HS-27A (cell line): ENCODE data around the gene OR2T10.
"Not testable (repeated sequence)": the region's sequence is repeated elsewhere in the genome, so short reads cannot be mapped to it uniquely, and the experiment has no call there.

Experiments used
- DNase-seq: peaks from one replicate; pipeline ENCODE4 v3.0.0-alpha.2; 2012; ENCODE audit warnings: low read depth, missing footprints

The OR2T10 gene, protein sequence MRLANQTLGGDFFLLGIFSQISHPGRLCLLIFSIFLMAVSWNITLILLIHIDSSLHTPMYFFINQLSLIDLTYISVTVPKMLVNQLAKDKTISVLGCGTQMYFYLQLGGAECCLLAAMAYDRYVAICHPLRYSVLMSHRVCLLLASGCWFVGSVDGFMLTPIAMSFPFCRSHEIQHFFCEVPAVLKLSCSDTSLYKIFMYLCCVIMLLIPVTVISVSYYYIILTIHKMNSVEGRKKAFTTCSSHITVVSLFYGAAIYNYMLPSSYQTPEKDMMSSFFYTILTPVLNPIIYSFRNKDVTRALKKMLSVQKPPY

GRCh38 chr1:248597589-248597988, at the start of gene OR2T10:
TSS of gene OR2T10 (minus strand) at chr1:248597700. CDS start at chr1:248593768, 3,932 bp downstream.
- no peak for DNase-seq

DNA sequence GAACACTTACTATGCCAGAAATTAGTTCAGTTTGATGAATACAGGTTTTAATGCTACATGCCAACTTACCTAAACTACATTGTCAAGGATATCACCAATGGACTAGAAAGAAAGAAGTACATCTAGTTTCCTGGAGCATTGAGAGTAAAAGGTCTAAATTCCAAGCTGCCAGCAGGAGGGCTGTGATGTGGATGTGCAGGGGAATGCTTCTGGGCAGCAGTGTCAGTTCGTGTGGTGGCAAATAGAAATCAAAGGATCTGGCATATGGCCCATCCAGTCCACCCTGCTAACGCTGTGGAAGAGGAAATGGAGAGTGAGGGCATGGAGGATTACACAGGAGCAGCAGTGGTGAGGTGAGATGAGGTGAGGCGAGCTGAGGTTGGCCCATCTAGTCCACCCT, 47.7 kb upstream of the OR2T10 start, which contains the start of gene OR2T35:
OR2T35 (minus strand) TSS at position 101 of the 400 bp plus-strand sequence. CDS start 6,020 bp downstream, outside the sequence.
- DNase-seq = not testable (repeated sequence)

- DNase-seq = not testable (repeated sequence)
Observed at GRCh38 chr1:248642971-248643651, 45.6 kb upstream of the OR2T10 start.

DNA sequence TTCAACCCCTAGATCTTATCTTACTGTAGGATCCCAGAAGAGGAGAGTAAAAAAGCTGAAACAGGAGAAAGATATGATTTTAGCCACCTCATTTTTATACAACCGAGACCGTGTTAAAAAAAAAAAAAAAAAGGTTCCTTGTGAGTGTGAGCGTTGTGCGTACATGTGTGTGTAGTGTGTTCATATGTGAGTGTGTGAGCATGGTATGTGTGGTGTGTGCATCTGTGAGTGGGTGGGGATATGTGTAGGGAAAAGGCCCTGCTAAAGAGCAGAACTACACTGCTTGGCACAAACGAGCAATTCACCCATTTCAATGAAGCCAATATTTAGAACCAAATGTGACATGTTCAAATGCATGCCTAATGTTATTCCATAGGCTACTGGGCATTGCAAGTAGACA, 44.1 kb upstream of the OR2T10 start:
- DNase-seq = not testable (repeated sequence)

DNA sequence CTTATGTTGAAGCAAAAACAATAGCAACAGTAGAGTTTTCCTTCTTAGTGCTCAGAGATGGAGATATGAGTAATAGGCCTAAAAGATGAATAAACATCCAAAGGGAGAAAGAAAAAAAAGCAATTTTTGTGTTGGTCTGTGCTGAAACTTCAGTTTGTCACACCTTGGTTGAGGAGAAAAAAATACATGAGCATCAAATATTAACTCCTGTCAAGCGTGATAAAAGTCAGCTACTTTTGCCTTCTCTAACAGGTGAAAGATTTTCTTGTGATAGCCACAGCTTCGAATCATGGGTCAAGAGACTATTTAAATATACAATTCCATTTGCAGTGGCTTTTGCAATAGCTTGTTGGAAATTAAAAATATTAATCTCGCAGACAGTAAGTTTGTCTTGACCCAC, 43.4 kb upstream of the OR2T10 start:
- not testable (repeated sequence) for DNase-seq

- DNase-seq = not testable (repeated sequence)
Observed at GRCh38 chr1:248639652-248640051, 42.2 kb upstream of the OR2T10 start.

- not testable (repeated sequence) for DNase-seq
Observed at GRCh38 chr1:248636612-248637011, 39.1 kb upstream of the OR2T10 start.

GRCh38 chr1:248634991-248635390, 37.5 kb upstream of the OR2T10 start, which contains the start of gene OR2T11:
TSS of gene OR2T11 (minus strand) at chr1:248635091. CDS start at chr1:248627128, 7,963 bp downstream.
- not testable (repeated sequence) for DNase-seq

- DNase-seq = no peak
Observed at GRCh38 chr1:248631354-248632008, 34.0 kb upstream of the OR2T10 start.

- no peak for DNase-seq
Observed at GRCh38 chr1:248630551-248630950, 33.1 kb upstream of the OR2T10 start.

DNA sequence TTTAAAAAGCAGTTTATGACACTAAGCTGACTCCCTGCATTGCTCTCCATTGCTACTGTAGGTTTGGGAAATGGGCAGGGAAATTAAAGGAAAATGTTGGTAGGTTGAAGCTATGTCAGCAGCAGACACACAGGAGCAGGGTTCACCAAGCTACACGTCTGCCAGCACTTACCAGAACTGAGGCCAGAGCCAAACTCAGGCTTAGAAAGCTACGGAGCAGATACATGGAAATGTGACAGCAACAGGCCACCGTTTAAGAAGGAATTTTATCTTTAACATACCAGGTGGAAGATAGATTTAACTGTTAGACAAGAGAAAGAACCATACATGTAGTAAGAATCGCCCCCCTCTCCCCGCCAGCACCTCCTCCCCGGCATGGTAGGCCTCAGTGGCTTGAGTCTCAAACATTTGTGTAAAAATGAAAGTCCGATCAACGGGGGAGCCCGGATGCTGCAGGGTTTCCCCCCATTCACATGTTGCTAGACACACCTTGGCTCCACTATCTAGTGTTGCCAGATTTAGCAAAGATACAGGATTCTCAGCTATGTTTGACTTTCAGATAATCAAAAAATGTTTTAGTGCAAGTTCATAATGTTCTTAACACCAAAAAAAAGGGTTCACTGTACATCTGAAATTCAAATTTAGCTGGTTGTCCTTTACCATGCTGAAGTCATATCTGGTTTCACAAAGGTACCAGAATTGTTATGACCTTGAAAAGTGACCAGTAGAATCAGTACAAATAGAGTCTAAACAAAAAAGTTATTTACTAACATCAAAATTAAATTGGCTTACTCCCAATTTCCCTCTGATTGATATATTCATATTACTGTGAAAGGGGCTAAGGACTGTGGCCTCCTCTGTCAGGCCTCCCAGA, 30.7 kb upstream of the OR2T10 start:
- DNase-seq = no peak

GRCh38 chr1:248625971-248626370, 28.5 kb upstream of the OR2T10 start:
- no peak for DNase-seq

GRCh38 chr1:248625166-248625565, 27.7 kb upstream of the OR2T10 start:
- DNase-seq = no peak

DNA sequence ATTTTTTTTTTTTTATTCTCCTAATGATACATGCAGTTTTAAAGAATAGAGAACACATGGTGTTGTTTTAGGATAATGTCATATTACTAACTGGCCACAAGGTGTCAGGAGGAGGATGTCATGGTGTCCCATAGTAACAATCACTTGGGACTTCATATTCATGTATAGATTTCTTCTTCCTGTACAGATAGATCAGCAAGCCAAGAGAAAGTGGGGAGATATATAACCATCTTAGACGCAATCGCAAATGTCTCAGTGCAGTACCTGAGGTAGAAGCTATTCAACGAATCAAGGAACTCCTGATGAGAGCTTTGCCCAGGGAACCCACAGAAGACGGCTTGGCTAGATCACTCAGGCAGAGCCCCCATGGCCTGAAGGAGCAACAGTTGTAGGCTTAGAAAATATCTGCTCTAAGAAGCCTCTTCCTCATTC, 25.1 kb upstream of the OR2T10 start:
- no peak for DNase-seq

- no peak for DNase-seq
Observed at GRCh38 chr1:248621770-248622169, 24.3 kb upstream of the OR2T10 start.

GRCh38 chr1:248618878-248619277, 21.4 kb upstream of the OR2T10 start:
- DNase-seq = no peak

- no peak for DNase-seq
Observed at GRCh38 chr1:248618119-248618518, 20.6 kb upstream of the OR2T10 start.

DNA sequence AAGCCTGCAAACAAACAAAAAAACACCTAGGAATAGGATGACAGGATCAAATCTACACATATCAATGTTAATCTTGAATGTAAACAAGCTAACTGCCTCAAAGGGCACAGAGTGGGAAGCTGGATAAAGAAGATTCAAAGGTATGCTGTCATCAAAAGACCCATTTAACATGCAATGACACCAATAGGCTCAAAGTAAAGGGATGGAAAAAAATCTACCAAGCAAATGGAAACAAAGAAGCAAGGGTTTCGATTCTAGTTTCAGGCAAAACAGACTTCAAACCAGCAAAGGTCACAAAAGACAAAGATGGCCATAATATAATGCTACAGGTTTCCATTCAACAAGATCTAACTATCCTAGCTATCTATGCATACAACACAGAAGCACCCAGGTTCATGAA, 16.2 kb upstream of the OR2T10 start:
- no peak for DNase-seq

- no peak for DNase-seq
Observed at GRCh38 chr1:248611883-248612414, 14.4 kb upstream of the OR2T10 start.

DNA sequence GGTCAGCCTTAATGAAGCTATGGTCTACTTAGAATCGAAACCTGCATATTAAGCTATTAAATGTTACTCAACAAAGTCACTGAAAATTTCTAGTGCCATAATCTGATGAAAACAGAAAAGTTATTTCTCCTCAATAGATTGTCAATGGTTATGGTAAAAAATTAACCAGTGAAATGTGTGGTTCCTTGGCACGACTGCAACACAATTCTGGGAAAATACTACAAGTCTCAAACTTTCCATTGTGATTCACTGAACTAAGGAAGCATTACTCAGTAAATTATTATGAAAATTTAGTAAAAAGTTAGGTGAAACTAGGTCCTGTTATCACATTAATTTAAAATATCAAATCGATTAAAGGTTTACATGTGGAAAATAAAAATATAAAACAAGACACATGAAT, 12.8 kb upstream of the OR2T10 start:
- no peak for DNase-seq

- no peak for DNase-seq
Observed at GRCh38 chr1:248599396-248599795, 1.9 kb upstream of the OR2T10 start.
